ENCODE measurements around the gene CFAP77. TPM values are rescaled to one million over a fixed set of nuclear protein-coding genes. Genes with fewer than 3 reads are reported as not detected.

Gene CFAP77
- total and polyA plus RNA-seq, 2 of the 4 experiments (the other 2 are of a cell fraction): not detected

- H3K23ac ChIP-seq (ENCODE audit: low read depth, low read length): no peak overlapping the region
- H2AK9ac ChIP-seq (replicated peaks; ENCODE audit: low read depth, low read length, poor library complexity): no peak overlapping the region
- in situ Hi-C loops (cut with MboI; ENCODE audit: low sequenced_read_pairs) (no loop called here), dilution Hi-C loops (cut with HindIII; ENCODE audit: low sequenced_read_pairs, unreplicated experiment) (no loop called here), intact Hi-C loops (cut with micrococcal nuclease) (no loop called here)
- H2AFZ ChIP-seq (replicated peaks; ENCODE audit: low read length, poor library complexity): no peak overlapping the region
- TF ChIP-seq, protein P1, sequence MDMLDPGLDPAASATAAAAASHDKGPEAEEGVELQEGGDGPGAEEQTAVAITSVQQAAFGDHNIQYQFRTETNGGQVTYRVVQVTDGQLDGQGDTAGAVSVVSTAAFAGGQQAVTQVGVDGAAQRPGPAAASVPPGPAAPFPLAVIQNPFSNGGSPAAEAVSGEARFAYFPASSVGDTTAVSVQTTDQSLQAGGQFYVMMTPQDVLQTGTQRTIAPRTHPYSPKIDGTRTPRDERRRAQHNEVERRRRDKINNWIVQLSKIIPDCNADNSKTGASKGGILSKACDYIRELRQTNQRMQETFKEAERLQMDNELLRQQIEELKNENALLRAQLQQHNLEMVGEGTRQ (IDR thresholded peaks at IDR 0.05; ENCODE audit: low read depth, low read length): no peak
- TF ChIP-seq NFE2L2 (IDR thresholded peaks at IDR 0.05; ENCODE audit: low read depth, low read length) (no peak), RCOR1 (IDR thresholded peaks at IDR 0.05; ENCODE audit: insufficient replicate concordance, low read length) (no peak), CTCF (conservative IDR thresholded peaks at IDR 0.05; ENCODE audit: low read depth, low read length) (no peak), CEBPB (IDR thresholded peaks at IDR 0.05; ENCODE audit: low read depth, low read length) (no peak), CHD1 (IDR thresholded peaks at IDR 0.05; ENCODE audit: low read depth, low read length) (no peak), SMC3 (IDR thresholded peaks at IDR 0.05; ENCODE audit: low read depth, low read length) (no peak), RFX5 (IDR thresholded peaks at IDR 0.05; ENCODE audit: low read depth, low read length) (no peak), ELK1 (IDR thresholded peaks at IDR 0.05; ENCODE audit: borderline replicate concordance, low read depth, low read length) (no peak), BHLHE40 (IDR thresholded peaks at IDR 0.05; ENCODE audit: low read depth, low read length) (no peak), POLR2A (IDR thresholded peaks at IDR 0.05; ENCODE audit: low read depth, low read length) (no peak), RAD21 (IDR thresholded peaks at IDR 0.05; ENCODE audit: low read length) (no peak), MAZ (IDR thresholded peaks at IDR 0.05; ENCODE audit: borderline replicate concordance, low read depth, low read length) (no peak), MAFK (IDR thresholded peaks at IDR 0.05; ENCODE audit: low read depth, low read length) (no peak), MXI1 (IDR thresholded peaks at IDR 0.05; ENCODE audit: borderline replicate concordance, low read depth, low read length) (no peak)
- H3K9me1 ChIP-seq (ENCODE audit: insufficient read depth, low read length): no peaks in the 10 kb centered on the region
- H4K20me1 ChIP-seq (ENCODE audit: insufficient read depth, low read length): no peaks in the 10 kb centered on the region
- no peak for DNase-seq
- H3K4ac ChIP-seq (ENCODE audit: low read depth, low read length): no peak overlapping the region
- BruUV-seq (replicated peaks): no TSS peak
- H3K4me1 ChIP-seq (ENCODE audit: control insufficient read depth, insufficient read depth, low read length): no peaks in the 10 kb centered on the region
- no peak for ATAC-seq (ENCODE audit: low read depth)
- no peaks in the 10 kb centered on the region for H3K36me3 ChIP-seq (ENCODE audit: control insufficient read depth, insufficient read depth, low read length)
- no peak overlapping the region for H2BK15ac ChIP-seq (ENCODE audit: low read depth, low read length)
- no peak overlapping the region for H3K4me2 ChIP-seq (ENCODE audit: low read depth, low read length)
- no peak overlapping the region for H3K18ac ChIP-seq (ENCODE audit: low read depth, low read length)
- H3K9ac ChIP-seq (ENCODE audit: low read depth, low read length): no peak overlapping the region
- WGBS, 2 experiments (ENCODE audit: extremely low coverage in 2 of 2, insufficient read length in 1 of 2): 51% methylated on average over 5 of the region's 21 CpGs; no CpG with 5 or more reads in 1 of the 2 experiments
- H4K5ac ChIP-seq (ENCODE audit: low read depth, low read length): no peak overlapping the region
- H3K27ac ChIP-seq (ENCODE audit: insufficient read depth, low read length): no peak overlapping the region
- no peaks in the 10 kb centered on the region for H3K79me1 ChIP-seq (ENCODE audit: low read depth in 1 of 2, low read length in 2 of 2)
- no peak overlapping the region for H3K4me3 ChIP-seq (ENCODE audit: insufficient read depth, low read depth, low read length)
- no peak overlapping the region for H3K14ac ChIP-seq (replicated peaks; ENCODE audit: low read depth, low read length)
- peaks cover 3% of the 10 kb centered on the region for H3K9me3 ChIP-seq (ENCODE audit: control insufficient read depth, insufficient read depth, low read length)
- H2BK120ac ChIP-seq (ENCODE audit: low read depth, low read length): no peak overlapping the region
- H4K8ac ChIP-seq (ENCODE audit: low read depth in 2 of 2, low read length in 2 of 2): no peak overlapping the region
- H4K91ac ChIP-seq (ENCODE audit: insufficient read depth, low read depth, low read length): no peak overlapping the region
- H3K56ac ChIP-seq (ENCODE audit: extremely low read depth, insufficient read depth, low read length): no peak overlapping the region
- H3K27me3 ChIP-seq (ENCODE audit: control insufficient read depth, insufficient read depth, low read length): peaks cover 39% of the 10 kb centered on the region
- H2BK5ac ChIP-seq (ENCODE audit: low read depth, low read length, poor library complexity, severe bottlenecking): no peak overlapping the region
- ChIA-PET POLR2A (ENCODE audit: unreplicated experiment) (no interaction called here), CTCF (interaction anchor here (0.7 kb wide), 1 partner anchor 47 kb away, joined by 3 read pairs; no protein-coding TSS in a partner anchor)
- H2AK5ac ChIP-seq (ENCODE audit: low read depth, low read length): no peak overlapping the region
- no peak overlapping the region for H2BK20ac ChIP-seq (ENCODE audit: low read depth, low read length)
Measured at GRCh38 chr9:132547976-132548730, 138.1 kb downstream of the CFAP77 start.
